H1 (cell line): ENCODE results near the gene LHCGR. TPM values are rescaled to one million over a fixed set of nuclear protein-coding genes. Genes with fewer than 3 reads are reported as not detected.

Experiments
- CHD1 ChIP-seq: IDR thresholded peaks from 2 replicates; pipeline ENCODE4 v1.6.1; 2012; ENCODE audit warnings: low read depth, low read length, improper control_type of control experiment
- RFX5 ChIP-seq: IDR thresholded peaks from 2 replicates; pipeline ENCODE4 v1.6.1; 2011; ENCODE audit warnings: low read depth, low read length, improper control_type of control experiment, borderline replicate concordance
- SP4 ChIP-seq: IDR thresholded peaks from 2 replicates; pipeline ENCODE4 v1.6.1; 2012; ENCODE audit warnings: low read length, inconsistent platforms
- polyA plus RNA-seq, 7 experiments: library from polyadenylated mRNA; depleted of rRNA in 3 of 7; stranded (reverse) in 5 of 7; unstranded in 2 of 7; fragments of >200 nt in 5 of 7; fragments of 200-250 nt in 2 of 7; gene quantifications; 1 replicate in 5 of 7; 2 replicates in 1 of 7; 4 replicates in 1 of 7; pipeline versions ENCODE4 v1.2.1 to v1.2.3, GENCODE V29; 2011 to 2013; ENCODE audit warnings: missing spikeins in 2 of 7, mixed read lengths in 2 of 7
- total RNA-seq: library from RNA; stranded (reverse); fragmentation: NEBNext Ultra II Directional; extraction: Animal tissue kit (Norgen Biotek cat#: 25700); gene quantifications from 2 replicates; pipeline ENCODE4 v1.2.1, GENCODE V29; 2021
- TF ChIP-seq, protein P1 (sequence below): IDR thresholded peaks from 2 replicates; pipeline ENCODE4 v1.6.1; 2011; ENCODE audit warnings: low read length, improper control_type of control experiment
- TF ChIP-seq, protein P2 (sequence below): IDR thresholded peaks from 2 replicates; pipeline ENCODE4 v1.6.1; 2012; ENCODE audit warnings: inconsistent platforms

LHCGR gene
- total and polyA plus RNA-seq, 2 of the 8 experiments (the other 6 are each of a cell fraction or from before 2014, with no cell fraction given) = 0.30 to 0.73 TPM

DNA sequence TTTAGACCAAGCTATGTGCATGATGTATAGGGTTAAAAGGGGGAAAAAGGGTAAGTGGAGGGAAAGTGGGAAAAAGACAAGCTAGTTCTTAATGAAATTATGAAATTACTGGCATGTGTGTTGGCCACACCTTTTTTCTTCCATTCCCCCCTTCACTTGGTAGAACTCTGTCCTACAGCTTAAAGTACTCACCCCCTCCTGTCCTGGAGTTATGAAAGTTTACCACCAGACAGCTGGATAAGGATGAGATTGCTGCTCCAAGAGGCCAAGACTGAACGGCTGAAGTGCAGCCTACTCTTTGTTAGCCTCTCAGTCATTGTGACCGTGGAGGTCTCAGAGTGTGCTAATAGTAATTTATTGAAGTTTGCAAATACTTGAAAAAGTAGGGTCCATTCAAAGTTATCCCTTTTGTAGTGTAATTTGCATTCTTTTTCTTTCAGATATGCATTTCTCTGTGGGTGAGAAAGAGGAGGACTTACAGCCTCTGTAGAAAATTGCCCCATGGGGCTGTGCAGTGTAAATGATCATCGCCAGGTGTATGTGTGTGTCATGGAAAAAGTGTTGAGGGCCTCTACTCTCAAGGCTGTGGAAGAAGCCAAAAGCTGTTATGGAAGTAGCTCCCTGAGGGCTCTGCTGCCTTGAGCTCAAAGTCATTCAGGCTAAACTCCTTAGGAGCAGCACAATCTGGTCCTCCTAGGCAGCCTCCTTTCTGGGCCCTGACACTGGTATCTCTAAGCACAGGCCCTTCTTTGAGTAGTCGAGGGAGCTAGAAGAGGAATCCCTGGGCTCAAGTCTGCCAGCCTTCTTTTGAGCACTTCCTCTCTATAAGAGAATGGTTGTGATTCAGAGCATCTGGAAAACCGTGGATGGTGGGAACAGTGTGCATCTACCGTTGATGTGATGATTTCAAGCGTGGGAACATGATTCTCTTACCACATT is 46.2 kb downstream of the LHCGR start (continued):
- TF ChIP-seq, protein P1, sequence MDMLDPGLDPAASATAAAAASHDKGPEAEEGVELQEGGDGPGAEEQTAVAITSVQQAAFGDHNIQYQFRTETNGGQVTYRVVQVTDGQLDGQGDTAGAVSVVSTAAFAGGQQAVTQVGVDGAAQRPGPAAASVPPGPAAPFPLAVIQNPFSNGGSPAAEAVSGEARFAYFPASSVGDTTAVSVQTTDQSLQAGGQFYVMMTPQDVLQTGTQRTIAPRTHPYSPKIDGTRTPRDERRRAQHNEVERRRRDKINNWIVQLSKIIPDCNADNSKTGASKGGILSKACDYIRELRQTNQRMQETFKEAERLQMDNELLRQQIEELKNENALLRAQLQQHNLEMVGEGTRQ = no peak
- no peak for TF ChIP-seq SP4
- TF ChIP-seq, protein P2, sequence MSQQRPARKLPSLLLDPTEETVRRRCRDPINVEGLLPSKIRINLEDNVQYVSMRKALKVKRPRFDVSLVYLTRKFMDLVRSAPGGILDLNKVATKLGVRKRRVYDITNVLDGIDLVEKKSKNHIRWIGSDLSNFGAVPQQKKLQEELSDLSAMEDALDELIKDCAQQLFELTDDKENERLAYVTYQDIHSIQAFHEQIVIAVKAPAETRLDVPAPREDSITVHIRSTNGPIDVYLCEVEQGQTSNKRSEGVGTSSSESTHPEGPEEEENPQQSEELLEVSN = no peak
- TF ChIP-seq RFX5 = no peak
- TF ChIP-seq CHD1 = no peak
